Esophagus (tissue), 2 donors: ENCODE results near the gene TBX1. TPM values are rescaled to one million over a fixed set of nuclear protein-coding genes. Genes with fewer than 3 reads are reported as not detected.

ENCODE experiments used
- polyA plus RNA-seq, 2 donors: library from polyadenylated mRNA; stranded (reverse); fragments of 200-250 nt; gene quantifications; one replicate each; pipeline ENCODE4 v1.2.3, GENCODE V29; 2013
- donor health status: healthy with polysubstance abuse.
- donor health status: Bipolar disorder and iron deficiency.

The TBX1 gene
- polyA plus RNA-seq, 2 donors, result 1.2 to 1.3 TPM

Other genes with a start within 250 kb of the TBX1 start
- gene CLDN5, start 236.4 kb upstream of the TBX1 start, polyA plus RNA-seq, result 10 to 100 TPM in 1 of 2 donors, 1 to 10 TPM in 1; 8.5 to 48.3 TPM
- 10 to 100 TPM; 40.8 to 51.8 TPM for gene SEPTIN5, start 46.3 kb upstream of the TBX1 start, polyA plus RNA-seq
- 1 to 10 TPM; 7.6 to 9.0 TPM for gene GP1BB, start 37.2 kb upstream of the TBX1 start, polyA plus RNA-seq
- 1 to 10 TPM; 4.7 to 6.6 TPM for gene GNB1L, start 94.1 kb downstream of the TBX1 start, polyA plus RNA-seq
- gene RTL10, start 94.1 kb downstream of the TBX1 start, polyA plus RNA-seq, result 10 to 100 TPM in 1 of 2 donors, 1 to 10 TPM in 1; 8.1 to 13.8 TPM
- 100 to 1,000 TPM; 178 to 218 TPM for gene COMT, start 181.0 kb downstream of the TBX1 start, polyA plus RNA-seq
- 10 to 100 TPM in 1 of 2 donors, 1 to 10 TPM in 1; 9.6 to 20.6 TPM for gene TXNRD2, start 181.0 kb downstream of the TBX1 start, polyA plus RNA-seq